Measurements from ENCODE around the gene EFNB3.

Gene EFNB3

DNA sequence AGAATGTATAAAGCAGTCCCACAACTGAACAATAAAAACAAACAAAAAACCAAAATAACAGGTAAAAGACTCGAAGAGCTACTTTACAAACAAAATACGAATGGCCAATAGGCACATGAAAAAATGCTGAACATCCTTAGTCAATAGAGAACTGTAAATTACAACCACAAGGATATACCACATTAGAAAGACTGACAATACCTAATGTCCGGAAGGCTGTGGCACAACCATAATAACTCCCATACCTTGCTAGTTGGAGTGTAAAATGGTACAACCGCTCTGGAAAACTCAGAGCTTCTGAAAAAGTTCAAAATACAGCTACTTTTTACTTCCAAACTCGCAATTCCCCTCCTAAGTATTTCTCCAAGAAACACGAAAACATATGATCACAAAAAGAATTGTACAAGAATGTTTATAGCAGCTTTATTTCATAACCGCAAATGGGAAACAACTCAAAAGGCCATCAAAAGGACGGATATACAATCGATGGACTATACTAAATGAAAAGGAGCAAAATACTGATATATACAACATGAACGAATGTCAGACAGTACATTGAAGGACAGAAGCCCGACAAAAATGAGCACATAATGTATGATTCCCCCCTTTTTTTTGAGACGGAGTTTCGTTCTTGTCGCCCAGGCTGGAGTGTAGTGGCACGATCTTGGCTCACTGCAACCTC, 20.0 kb upstream of the EFNB3 start:
- TF ChIP-seq Cebpa-rat (IDR thresholded peaks at IDR 0.05) = no peak
- Histone ChIP-seq H3K36me3 (peaks cover 25% of the 10 kb centered on the region), H3K4me2 (peak overlapping the region; percentile 92), H3K4me3 (peak overlapping the region; percentile 99), H3K9ac (peak overlapping the region; percentile 99), H3K4me1 (peaks cover 30% of the 10 kb centered on the region), H3K9me3 (no peaks in the 10 kb centered on the region), H3K27ac (peak overlapping the region; percentile 99), H3K27me3 (no peaks in the 10 kb centered on the region), H4K20me1 (peaks cover 59% of the 10 kb centered on the region)

DNA sequence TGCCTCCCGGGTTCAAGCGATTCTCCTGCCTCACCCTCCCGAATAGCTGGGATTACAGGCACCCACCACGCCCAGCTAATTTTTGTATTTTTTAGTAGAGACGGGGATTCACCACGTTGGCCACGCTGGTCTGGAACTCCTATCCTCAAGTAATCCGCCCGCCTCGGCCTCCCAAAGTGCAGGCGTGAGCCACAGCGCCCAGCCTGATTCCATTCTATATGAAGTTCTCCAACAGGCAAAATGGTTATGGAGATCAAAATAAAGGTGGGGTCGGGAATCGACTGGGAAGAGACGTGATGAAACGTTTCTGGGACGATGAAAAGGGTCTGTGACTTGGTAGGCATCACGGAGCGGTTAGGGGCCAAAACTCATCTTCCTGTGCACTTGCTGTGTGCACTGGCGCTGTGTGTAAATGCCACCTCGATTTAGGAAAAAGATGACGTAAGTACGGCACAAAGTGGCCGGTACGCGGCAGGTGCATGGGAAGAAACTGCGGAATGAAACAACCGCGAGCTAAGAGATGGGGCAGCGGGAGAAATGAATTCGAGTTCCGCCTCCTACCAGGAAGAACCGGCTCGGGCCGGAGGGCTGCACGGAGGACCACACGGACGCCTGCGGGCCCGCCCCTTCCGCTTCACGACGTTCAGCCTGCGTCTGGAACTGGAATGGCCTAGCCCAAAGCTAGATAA, 19.3 kb upstream of the EFNB3 start:
- H3K4me2 ChIP-seq = peak overlapping the region; percentile 92
- peak overlapping the region; percentile 99 for H3K9ac ChIP-seq
- H4K20me1 ChIP-seq = peaks cover 53% of the 10 kb centered on the region
- no peaks in the 10 kb centered on the region for H3K9me3 ChIP-seq
- peak overlapping the region; percentile 99 for H3K27ac ChIP-seq
- H3K4me1 ChIP-seq = peaks cover 37% of the 10 kb centered on the region
- no peaks in the 10 kb centered on the region for H3K27me3 ChIP-seq
- H3K4me3 ChIP-seq = peak overlapping the region; percentile 99
- peaks cover 30% of the 10 kb centered on the region for H3K36me3 ChIP-seq
- TF ChIP-seq Cebpa-rat (IDR thresholded peaks at IDR 0.05) = no peak

DNA sequence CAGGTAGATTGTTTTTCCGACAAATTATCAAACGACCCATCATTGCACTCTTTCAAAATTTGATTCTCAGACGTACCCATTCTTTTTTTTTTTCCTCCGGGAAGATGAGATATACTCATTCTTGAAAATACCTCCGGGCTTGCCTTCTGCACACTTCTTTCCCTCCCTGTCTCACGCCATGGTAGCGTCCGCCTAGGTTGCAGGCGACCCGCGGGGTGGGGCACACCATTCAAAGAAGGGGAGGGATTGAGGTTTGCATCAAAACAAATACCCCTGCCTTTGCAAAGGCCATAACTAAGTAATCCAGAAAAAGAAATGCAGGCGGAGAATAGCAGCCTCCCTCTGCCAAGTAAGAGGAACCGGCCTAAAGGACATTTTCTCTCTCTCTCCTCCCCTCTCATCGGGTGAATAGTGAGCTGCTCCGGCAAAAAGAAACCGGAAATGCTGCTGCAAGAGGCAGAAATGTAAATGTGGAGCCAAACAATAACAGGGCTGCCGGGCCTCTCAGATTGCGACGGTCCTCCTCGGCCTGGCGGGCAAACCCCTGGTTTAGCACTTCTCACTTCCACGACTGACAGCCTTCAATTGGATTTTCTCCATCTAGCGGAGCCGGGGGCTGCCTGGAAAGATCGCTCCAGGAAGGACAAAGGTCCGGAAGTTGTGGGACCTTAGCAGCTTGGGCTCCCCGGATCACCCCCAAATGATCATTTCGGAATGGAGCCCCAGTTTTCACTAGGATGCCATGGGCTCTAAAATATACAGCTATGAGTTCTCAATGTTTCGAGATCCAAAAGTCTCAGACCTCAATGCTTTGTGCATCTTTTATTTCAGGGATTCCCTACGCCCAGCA, 18.6 kb upstream of the EFNB3 start:
- peak overlapping the region; percentile 92 for H3K4me2 ChIP-seq
- no peak for TF ChIP-seq Cebpa-rat (IDR thresholded peaks at IDR 0.05)
- H3K4me1 ChIP-seq = peaks cover 38% of the 10 kb centered on the region
- peak overlapping the region; percentile 99 for H3K9ac ChIP-seq
- H3K27ac ChIP-seq = peak overlapping the region; percentile 99
- H4K20me1 ChIP-seq = peaks cover 45% of the 10 kb centered on the region
- H3K27me3 ChIP-seq = no peaks in the 10 kb centered on the region
- peak overlapping the region; percentile 99 for H3K4me3 ChIP-seq
- peaks cover 37% of the 10 kb centered on the region for H3K36me3 ChIP-seq
- H3K9me3 ChIP-seq = no peaks in the 10 kb centered on the region

DNA sequence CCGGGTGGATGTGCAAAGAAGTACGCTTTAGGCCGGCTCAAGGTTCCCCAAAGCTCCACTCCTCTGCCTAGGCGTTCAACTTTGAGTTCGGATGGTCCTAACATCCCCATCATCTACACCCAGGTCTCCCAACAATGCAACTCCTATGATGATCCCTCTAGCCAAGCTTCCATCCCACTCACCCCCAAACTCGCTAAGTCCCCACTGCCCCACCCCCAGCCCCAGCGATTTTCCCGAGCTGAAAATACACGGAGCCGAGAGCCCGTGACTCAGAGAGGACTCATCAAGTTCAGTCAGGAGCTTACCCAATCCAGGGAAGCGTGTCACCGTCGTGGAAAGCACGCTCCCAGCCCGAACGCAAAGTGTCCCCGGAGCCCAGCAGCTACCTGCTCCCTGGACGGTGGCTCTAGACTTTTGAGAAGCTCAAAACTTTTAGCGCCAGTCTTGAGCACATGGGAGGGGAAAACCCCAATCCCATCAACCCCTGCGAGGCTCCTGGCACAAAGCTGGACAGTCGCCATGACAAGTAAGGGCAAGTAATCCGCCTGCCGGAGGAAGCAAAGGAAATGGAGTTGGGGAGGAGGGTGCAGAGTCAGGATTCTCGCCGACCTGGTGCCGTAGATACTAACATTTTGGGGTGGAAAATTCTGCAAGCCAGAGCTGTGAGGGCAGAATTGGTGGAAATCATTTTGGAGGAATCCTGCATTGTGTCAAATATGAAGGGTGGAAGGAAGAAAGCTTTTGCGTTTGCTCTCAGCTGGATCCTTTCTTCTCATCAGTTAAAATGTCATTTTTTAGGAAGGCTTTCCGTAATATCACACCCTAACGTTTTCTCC, 17.7 kb upstream of the EFNB3 start, which contains the start of gene TP53:
Gene TP53, minus strand, starts transcription at position 419 of the 836 bp plus-strand sequence. CDS start 10,896 bp downstream, outside the sequence.
- no peak for TF ChIP-seq Cebpa-rat (IDR thresholded peaks at IDR 0.05)
- H3K4me1 ChIP-seq = peaks cover 38% of the 10 kb centered on the region
- no peaks in the 10 kb centered on the region for H3K9me3 ChIP-seq
- H3K9ac ChIP-seq = peak within 1 kb of the TSS; percentile 99
- H3K4me3 ChIP-seq = peak within 1 kb of the TSS; percentile 99
- peaks cover 44% of the 10 kb centered on the region for H3K36me3 ChIP-seq
- H3K27ac ChIP-seq = peak within 1 kb of the TSS; percentile 99
- H3K27me3 ChIP-seq = no peaks in the 10 kb centered on the region
- peak within 1 kb of the TSS; percentile 92 for H3K4me2 ChIP-seq
- H4K20me1 ChIP-seq = peaks cover 36% of the 10 kb centered on the region

DNA sequence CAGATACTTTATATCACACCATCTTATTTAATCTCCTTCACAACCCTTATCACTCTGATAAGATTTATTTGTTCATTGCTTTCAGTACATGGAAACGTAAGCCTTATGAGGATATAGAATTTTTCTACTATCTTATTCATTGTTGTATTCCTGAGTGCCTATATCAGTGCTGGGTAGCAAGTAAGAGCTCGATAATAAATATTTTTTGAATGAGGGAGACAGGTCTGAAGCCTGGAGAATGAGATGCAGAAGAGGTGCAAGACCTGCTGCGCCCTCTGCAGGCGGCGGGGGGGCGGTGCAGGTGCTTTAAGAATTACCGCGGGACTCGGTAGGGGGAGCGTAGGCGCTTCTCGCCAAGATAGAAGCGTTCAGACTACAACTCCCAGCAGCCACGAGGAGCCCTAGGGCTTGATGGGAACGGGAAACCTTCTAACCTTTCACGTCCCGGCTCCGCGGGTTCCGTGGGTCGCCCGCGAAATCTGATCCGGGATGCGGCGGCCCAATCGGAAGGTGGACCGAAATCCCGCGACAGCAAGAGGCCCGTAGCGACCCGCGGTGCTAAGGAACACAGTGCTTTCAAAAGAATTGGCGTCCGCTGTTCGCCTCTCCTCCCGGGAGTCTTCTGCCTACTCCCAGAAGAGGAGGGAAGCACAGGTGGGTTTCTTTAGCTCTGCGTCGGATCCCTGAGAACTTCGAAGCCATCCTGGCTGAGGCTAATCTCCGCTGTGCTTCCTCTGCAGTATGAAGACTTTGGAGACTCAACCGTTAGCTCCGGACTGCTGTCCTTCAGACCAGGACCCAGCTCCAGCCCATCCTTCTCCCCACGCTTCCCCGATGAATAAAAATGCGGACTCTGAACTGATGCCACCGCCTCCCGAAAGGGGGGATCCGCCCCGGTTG, 16.8 kb upstream of the EFNB3 start, which contains the start of gene WRAP53:
Gene WRAP53, plus strand, starts transcription at position 570 of the 900 bp plus-strand sequence. Its CDS starts 172 bp downstream, at position 742.
- H3K9me3 ChIP-seq = no peaks in the 10 kb centered on the region
- H3K4me3 ChIP-seq = peak within 1 kb of the TSS; percentile 99
- peaks cover 38% of the 10 kb centered on the region for H3K4me1 ChIP-seq
- H3K36me3 ChIP-seq = peaks cover 43% of the 10 kb centered on the region
- peak within 1 kb of the TSS; percentile 92 for H3K4me2 ChIP-seq
- TF ChIP-seq Cebpa-rat (IDR thresholded peaks at IDR 0.05) = no peak
- H3K27me3 ChIP-seq = no peaks in the 10 kb centered on the region
- peak within 1 kb of the TSS; percentile 99 for H3K27ac ChIP-seq
- H4K20me1 ChIP-seq = peaks cover 28% of the 10 kb centered on the region
- peak within 1 kb of the TSS; percentile 99 for H3K9ac ChIP-seq

DNA sequence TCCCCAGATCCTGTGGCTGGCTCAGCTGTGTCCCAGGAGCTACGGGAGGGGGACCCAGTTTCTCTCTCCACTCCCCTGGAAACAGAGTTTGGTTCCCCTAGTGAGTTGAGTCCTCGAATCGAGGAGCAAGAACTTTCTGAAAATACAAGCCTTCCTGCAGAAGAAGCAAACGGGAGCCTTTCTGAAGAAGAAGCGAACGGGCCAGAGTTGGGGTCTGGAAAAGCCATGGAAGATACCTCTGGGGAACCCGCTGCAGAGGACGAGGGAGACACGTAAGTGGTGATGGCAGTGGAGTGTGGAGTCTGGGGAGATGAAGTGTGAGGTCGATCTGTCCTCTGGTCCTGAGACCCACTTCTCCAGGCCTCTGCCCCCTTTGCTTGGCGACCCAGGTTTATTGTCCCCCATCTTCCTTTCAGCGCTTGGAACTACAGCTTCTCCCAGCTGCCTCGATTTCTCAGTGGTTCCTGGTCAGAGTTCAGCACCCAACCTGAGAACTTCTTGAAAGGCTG, 16.1 kb upstream of the EFNB3 start:
- H3K4me1 ChIP-seq = peaks cover 42% of the 10 kb centered on the region
- H3K27ac ChIP-seq = peak overlapping the region; percentile 71
- peak overlapping the region; percentile 92 for H3K4me2 ChIP-seq
- H3K27me3 ChIP-seq = no peaks in the 10 kb centered on the region
- peaks cover 21% of the 10 kb centered on the region for H4K20me1 ChIP-seq
- H3K4me3 ChIP-seq = peak overlapping the region; percentile 99
- H3K9me3 ChIP-seq = no peaks in the 10 kb centered on the region
- TF ChIP-seq Cebpa-rat (IDR thresholded peaks at IDR 0.05) = no peak
- H3K36me3 ChIP-seq = peaks cover 43% of the 10 kb centered on the region
- H3K9ac ChIP-seq = peak overlapping the region; percentile 99

DNA sequence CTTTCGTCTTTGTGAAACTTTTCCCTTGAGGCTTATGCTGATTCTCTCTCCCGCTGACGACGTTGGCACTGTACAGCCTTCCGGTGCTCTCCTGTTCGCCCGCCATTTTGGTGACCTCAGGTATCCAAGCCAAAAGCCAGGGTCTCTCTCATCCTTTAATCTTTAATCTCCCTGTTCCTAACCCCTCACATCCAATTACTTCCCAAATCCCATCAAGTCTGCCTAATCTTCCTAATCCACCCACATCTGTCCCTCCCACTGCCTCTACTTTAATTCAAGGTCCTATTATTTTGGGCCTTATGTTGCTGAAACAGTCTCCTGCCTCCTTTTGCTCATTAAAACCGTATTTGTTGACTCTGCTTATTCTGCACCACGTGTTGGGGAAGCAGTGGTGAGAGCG, 9.4 kb upstream of the EFNB3 start:
- H3K9ac ChIP-seq = no peak overlapping the region
- H3K36me3 ChIP-seq = peaks cover 84% of the 10 kb centered on the region
- H3K27ac ChIP-seq = no peak overlapping the region
- H3K4me1 ChIP-seq = peaks cover 13% of the 10 kb centered on the region
- H3K9me3 ChIP-seq = no peaks in the 10 kb centered on the region
- H3K27me3 ChIP-seq = no peaks in the 10 kb centered on the region
- TF ChIP-seq Cebpa-rat (IDR thresholded peaks at IDR 0.05) = no peak
- H3K4me3 ChIP-seq = no peak overlapping the region
- no peak overlapping the region for H3K4me2 ChIP-seq
- no peaks in the 10 kb centered on the region for H4K20me1 ChIP-seq

Measured in BLaER1 (cell line).